ENCODE results near the gene XPNPEP2. TPM values are rescaled to one million over a fixed set of nuclear protein-coding genes. Genes with fewer than 3 reads are reported as not detected.

XPNPEP2 gene
- 0.27 TPM for total RNA-seq

- no peak for DNase-seq (ENCODE audit: low read depth in 2 of 3, low spot score in 2 of 3)
Observed at GRCh38 chrX:129738466-129739308, at the start of gene XPNPEP2. XPNPEP2 (plus strand) TSS chrX:129738979; CDS start chrX:129739214, 235 bp downstream.

GRCh38 chrX:129689796-129690195, 49.0 kb upstream of the XPNPEP2 start:
- DNase-seq (ENCODE audit: low read depth in 2 of 3, low spot score in 2 of 3): no peak

GRCh38 chrX:129690435-129690834, 48.3 kb upstream of the XPNPEP2 start:
- no peak for DNase-seq (ENCODE audit: low read depth in 2 of 3, low spot score in 2 of 3)

- DNase-seq (ENCODE audit: low read depth in 2 of 3, low spot score in 2 of 3): no peak
Observed at GRCh38 chrX:129693354-129693753, 45.4 kb upstream of the XPNPEP2 start.

- no peak for DNase-seq (ENCODE audit: low read depth in 2 of 3, low spot score in 2 of 3)
Observed at GRCh38 chrX:129694805-129695204, 44.0 kb upstream of the XPNPEP2 start.

GRCh38 chrX:129695535-129695934, 43.2 kb upstream of the XPNPEP2 start:
- DNase-seq (ENCODE audit: low read depth in 2 of 3, low spot score in 2 of 3): no peak

- no peak for DNase-seq (ENCODE audit: low read depth in 2 of 3, low spot score in 2 of 3)
Observed at GRCh38 chrX:129695937-129696336, 42.8 kb upstream of the XPNPEP2 start.

GRCh38 chrX:129696463-129697155, 42.2 kb upstream of the XPNPEP2 start:
- DNase-seq (ENCODE audit: low read depth in 2 of 3, low spot score in 2 of 3): no peak

- DNase-seq (ENCODE audit: low read depth in 2 of 3, low spot score in 2 of 3): no peak
Observed at GRCh38 chrX:129697204-129697829, 41.5 kb upstream of the XPNPEP2 start.

GRCh38 chrX:129698150-129698549, 40.6 kb upstream of the XPNPEP2 start:
- no peak for DNase-seq (ENCODE audit: low read depth in 2 of 3, low spot score in 2 of 3)

GRCh38 chrX:129700536-129700935, 38.2 kb upstream of the XPNPEP2 start:
- no peak for DNase-seq (ENCODE audit: low read depth in 2 of 3, low spot score in 2 of 3)

GRCh38 chrX:129701624-129702069, 37.1 kb upstream of the XPNPEP2 start:
- no peak for DNase-seq (ENCODE audit: low read depth in 2 of 3, low spot score in 2 of 3)

- DNase-seq (ENCODE audit: low read depth in 2 of 3, low spot score in 2 of 3): no peak
Observed at GRCh38 chrX:129704491-129704890, 34.3 kb upstream of the XPNPEP2 start.

GRCh38 chrX:129705377-129705925, 33.3 kb upstream of the XPNPEP2 start:
- no peak for DNase-seq (ENCODE audit: low read depth in 2 of 3, low spot score in 2 of 3)

GRCh38 chrX:129705988-129706387, 32.8 kb upstream of the XPNPEP2 start:
- DNase-seq (ENCODE audit: low read depth in 2 of 3, low spot score in 2 of 3): no peak

- DNase-seq (ENCODE audit: low read depth in 2 of 3, low spot score in 2 of 3): peak in 1 of 3 donors; percentile 67
Observed at GRCh38 chrX:129706400-129707072, 32.2 kb upstream of the XPNPEP2 start.

- no peak for DNase-seq (ENCODE audit: low read depth in 2 of 3, low spot score in 2 of 3)
Observed at GRCh38 chrX:129714581-129714980, 24.2 kb upstream of the XPNPEP2 start.

- no peak for DNase-seq (ENCODE audit: low read depth in 2 of 3, low spot score in 2 of 3)
Observed at GRCh38 chrX:129716507-129716906, 22.3 kb upstream of the XPNPEP2 start.

- no peak for DNase-seq (ENCODE audit: low read depth in 2 of 3, low spot score in 2 of 3)
Observed at GRCh38 chrX:129717892-129718291, 20.9 kb upstream of the XPNPEP2 start.

GRCh38 chrX:129718676-129719075, 20.1 kb upstream of the XPNPEP2 start:
- DNase-seq (ENCODE audit: low read depth in 2 of 3, low spot score in 2 of 3): no peak

GRCh38 chrX:129719268-129719667, 19.5 kb upstream of the XPNPEP2 start:
- no peak for DNase-seq (ENCODE audit: low read depth in 2 of 3, low spot score in 2 of 3)
